Heart right ventricle (tissue), 16 donors: Measurements from ENCODE around the gene ZNF236. TPM values are rescaled to one million over a fixed set of nuclear protein-coding genes. Genes with fewer than 3 reads are reported as not detected.

Source experiments
- ATAC-seq, 8 donors: fragments of 200-7000 bp; cut with Tn5 transposase; one replicate each; pipeline ENCODE4 v1.9.1; 2020; ENCODE audit warnings: mild to moderate bottlenecking in 8 of 8, moderate library complexity in 8 of 8, moderate number of reproducible peaks in 1 of 8
- DNase-seq, 2 donors: peaks; one replicate each; pipeline ENCODE4 v3.0.0-alpha.2; 2020
- H3K27ac ChIP-seq, 10 donors: fragments of 200-600 bp; sonication (generic) in 2 of 10; one replicate each; pipeline versions ENCODE4 v1.5.0 to v1.8.0; 2020 to 2022; ENCODE audit warnings: mild to moderate bottlenecking in 3 of 10
- H3K27me3 ChIP-seq, 7 donors: fragments of 200-600 bp; one replicate each; pipeline ENCODE4 v1.8.0; 2021 to 2022; ENCODE audit warnings: mild to moderate bottlenecking in 2 of 7
- H3K36me3 ChIP-seq, 9 donors: fragments of 200-600 bp; sonication (generic) in 1 of 9; one replicate each; pipeline versions ENCODE4 v1.5.0 to v1.8.0; 2020 to 2022; ENCODE audit warnings: mild to moderate bottlenecking in 2 of 9
- H3K4me1 ChIP-seq, 9 donors: fragments of 200-600 bp; sonication (generic) in 1 of 9; one replicate each; pipeline versions ENCODE4 v1.5.0 to v1.8.0; 2020 to 2022; ENCODE audit warnings: mild to moderate bottlenecking in 4 of 9
- H3K4me3 ChIP-seq, 10 donors: fragments of 200-600 bp; sonication (generic) in 2 of 10; one replicate each; pipeline versions ENCODE4 v1.5.0 to v1.8.0; 2020 to 2022; ENCODE audit warnings: mild to moderate bottlenecking in 7 of 10, moderate library complexity in 2 of 10
- H3K9me3 ChIP-seq, 11 donors: fragments of 200-600 bp in 10 of 11; sonication (generic) in 2 of 11; one replicate each; pipeline versions ENCODE4 v1.5.0 to v1.8.0; 2013 to 2022; ENCODE audit warnings: mild to moderate bottlenecking in 2 of 11, control low read depth in 1 of 11, moderate library complexity in 1 of 11
- CTCF ChIP-seq, 9 donors: fragments of 200-600 bp; sonication (generic) in 2 of 9; IDR thresholded peaks; one replicate each; pipeline versions ENCODE4 v1.5.0 to v1.8.0; 2021 to 2022; ENCODE audit warnings: antibody characterized with exemption in 9 of 9, mild to moderate bottlenecking in 5 of 9, moderate library complexity in 1 of 9
- WGBS, 2 donors: extraction: QIAGEN DNeasy Blood & Tissue Kit; methylation state at CpG; one replicate each; pipeline ENCODE4 v1.1.7; 2013; ENCODE audit warnings: inconsistent platforms in 1 of 2; 5-methylcytosine and 5-hydroxymethylcytosine counted together
- intact Hi-C, 10 donors: fragments of 100-400 bp; cut with DNase I; formaldehyde crosslinking; loops; one replicate each; pipeline versions ENCODE4 v1.11.1 to v1.14.2; 2022
- polyA plus RNA-seq, 2 donors: library from polyadenylated mRNA; stranded (reverse); fragments of 200-250 nt; gene quantifications; one replicate each; pipeline ENCODE4 v1.2.3, GENCODE V29; 2013
- total RNA-seq, 10 donors: library from RNA; stranded (reverse); fragmentation: NEBNext Ultra II Directional in 3 of 10; extraction: Animal tissue kit (Norgen Biotek cat#: 25700) in 3 of 10; gene quantifications; one replicate each; pipeline versions ENCODE4 v1.2.1 to v1.2.4, GENCODE V29; 2021 to 2023
- donor health status: Arrhythmogenic right ventricular cardiomyopathy.
- donor health status: ischemic (EF 13 %, LVEDD 7.1; RV severe dilation, severe dysfunction).
- donor health status: healthy with polysubstance abuse.
- donor health status: DM: no; HTN: yes; CAD: no.
- donor health status: DM: no; HTN: no; CAD: no.
- donor health status: ischemic (EF 25% LVEDD 6.9; RV normal size, moderate dysfunction).
- donor health status: ischemic (EF 25% LVEDD 5.7; RV mildly dilated, moderate dysfunction).
- donor health status: healthy.
- donor health status: DM: yes; HTN: yes; CAD: no.
- donor health status: Ischemic cardiomyopathy.
- donor health status: ischemic (EF 35%, LVEDD 5.7; RV mildly dilated, moderate dysfunction).
- donor health status: nonischemic (EF 11% LVEDD 7.7; RV severe dilation, severe dysfunction).
- donor health status: DM: yes; HTN: yes; CAD: no.
- donor health status: PGD.
- donor health status: ischemic (EF 29% LVEDD 5.4; RV normal size, mild dysfunction).
- donor health status: nonischemic (EF 23%, LVEDD 6.1; RV moderate dilation, normal function).

The ZNF236 gene
- total and polyA plus RNA-seq, 12 donors, result 0.75 to 14.9 (median 12.1) TPM

- TF ChIP-seq CTCF (IDR thresholded peaks at IDR 0.05), result peak in 8 of 9 donors; percentile 20 to 66 (median 56)
- intact Hi-C loops, result no loop called here
These were observed 99.8 kb downstream of the ZNF236 start for GRCh38 chr18:76922107-76922506.

GRCh38 chr18:76923485-76924085, 101.2 kb downstream of the ZNF236 start:
- no peaks in the 10 kb centered on the region for H3K9me3 ChIP-seq
- H3K27ac ChIP-seq, result no peak overlapping the region
- no peak for ATAC-seq
- TF ChIP-seq CTCF (IDR thresholded peaks at IDR 0.05), result peak in 7 of 9 donors; percentile 24 to 47 (median 34)
- no peak for DNase-seq
- 79 to 83% methylated on average over 3 of the region's 3 CpGs for WGBS, 2 donors
- H3K4me1 ChIP-seq, result no peaks in the 10 kb centered on the region
- H3K27me3 ChIP-seq, result no peaks in the 10 kb centered on the region
- H3K36me3 ChIP-seq, result peaks cover 0 to 92% (median 38%) of the 10 kb centered on the region in 9 donors
- intact Hi-C loops, result no loop called here
- no peak overlapping the region for H3K4me3 ChIP-seq

More at GRCh38 chr18:76922107-76922506, 99.8 kb downstream of the ZNF236 start:
- Histone ChIP-seq H3K9me3 (no peaks in the 10 kb centered on the region), H3K36me3 (peaks cover 0 to 92% (median 37%) of the 10 kb centered on the region in 9 donors), H3K4me3 (no peak overlapping the region), H3K27me3 (no peaks in the 10 kb centered on the region), H3K27ac (no peak overlapping the region), H3K4me1 (no peaks in the 10 kb centered on the region)
- ATAC-seq, result peak; percentile 80 to 93 (median 86)
- peak; percentile 27 to 31 for DNase-seq
- 42 to 53% methylated on average over 10 of the region's 10 CpGs for WGBS, 2 donors

- Histone ChIP-seq H3K27me3 (no peaks in the 10 kb centered on the region), H3K27ac (no peak overlapping the region), H3K36me3 (peaks cover 0 to 92% (median 44%) of the 10 kb centered on the region in 9 donors), H3K9me3 (no peaks in the 10 kb centered on the region), H3K4me3 (no peak overlapping the region), H3K4me1 (no peaks in the 10 kb centered on the region)
- DNase-seq, result no peak
- no peak for ATAC-seq
- WGBS, 2 donors, result 94 to 96% methylated on average over 8 of the region's 8 CpGs
- intact Hi-C loops, result no loop called here
- TF ChIP-seq CTCF (IDR thresholded peaks at IDR 0.05), result no peak
These were observed 103.1 kb downstream of the ZNF236 start for GRCh38 chr18:76925501-76925900.

- H3K27me3 ChIP-seq, result no peaks in the 10 kb centered on the region
- no peak for ATAC-seq
- intact Hi-C loops, result no loop called here
- no peak for TF ChIP-seq CTCF (IDR thresholded peaks at IDR 0.05)
- no peak for DNase-seq
- no peaks in the 10 kb centered on the region for H3K9me3 ChIP-seq
- peaks cover 0 to 2% (median 0%) of the 10 kb centered on the region in 9 donors for H3K4me1 ChIP-seq
- peaks cover 0 to 97% (median 44%) of the 10 kb centered on the region in 9 donors for H3K36me3 ChIP-seq
- H3K27ac ChIP-seq, result no peak overlapping the region
- no peak overlapping the region for H3K4me3 ChIP-seq
- WGBS, 2 donors, result 94 to 95% methylated on average over 6 of the region's 6 CpGs
These were observed 104.9 kb downstream of the ZNF236 start for GRCh38 chr18:76927223-76927725.
